ENCODE measurements around the gene ELANE. TPM values are rescaled to one million over a fixed set of nuclear protein-coding genes. Genes with fewer than 3 reads are reported as not detected.

Gene ELANE
- total RNA-seq, 2 experiments from 2014 or later: not detected

- Mint-ChIP-seq H3K36me3 (peaks cover 8% of the 10 kb centered on the region), H3K27me3 (no peaks in the 10 kb centered on the region), H3K9me3 (ENCODE audit: low read depth) (no peaks in the 10 kb centered on the region), H3K27ac (no peak overlapping the region), H3K4me3 (no peak overlapping the region), H3K4me1 (peaks cover 15% of the 10 kb centered on the region)
- CTCF ChIA-PET: no interaction called here
- no peak for ATAC-seq
- no peak for DNase-seq
Observed at GRCh38 chr19:868458-869244, 16.5 kb downstream of the ELANE start.

GRCh38 chr19:869245-870177 lies 17.4 kb downstream of the ELANE start:
- DNase-seq (no peak), ATAC-seq (no peak)
- Mint-ChIP-seq H3K4me3 (no peak overlapping the region), H3K27ac (peak overlapping the region; percentile 49), H3K4me1 (peaks cover 9% of the 10 kb centered on the region), H3K9me3 (ENCODE audit: low read depth) (no peaks in the 10 kb centered on the region), H3K36me3 (peaks cover 8% of the 10 kb centered on the region), H3K27me3 (no peaks in the 10 kb centered on the region)
- CTCF ChIA-PET: no interaction called here

DNA sequence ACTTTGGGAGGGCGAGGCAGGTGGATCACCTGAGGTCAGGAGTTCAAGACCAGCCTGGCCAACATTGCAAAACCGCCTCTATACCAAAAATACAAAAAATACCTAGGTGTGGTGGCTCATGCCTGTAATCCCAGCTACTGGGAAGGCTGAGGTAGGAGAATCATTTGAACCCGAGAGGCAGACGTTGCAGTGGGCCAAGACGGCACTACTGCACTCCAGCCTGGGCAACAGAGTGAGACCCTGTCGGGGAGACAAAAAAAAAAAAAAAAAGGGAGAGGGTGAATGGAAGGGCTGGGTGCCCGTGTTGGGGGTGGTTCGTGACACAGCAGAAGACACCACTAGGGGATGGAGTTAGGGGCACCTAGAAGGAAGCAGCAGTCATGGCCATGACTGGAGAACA lies 18.2 kb downstream of the ELANE start:
- DNase-seq (no peak), ATAC-seq (no peak)
- H3K4me1 Mint-ChIP-seq: peaks cover 9% of the 10 kb centered on the region
- CTCF ChIA-PET: no interaction called here
- no peaks in the 10 kb centered on the region for H3K27me3 Mint-ChIP-seq
- no peaks in the 10 kb centered on the region for H3K9me3 Mint-ChIP-seq (ENCODE audit: low read depth)
- H3K27ac Mint-ChIP-seq: no peak overlapping the region
- peaks cover 8% of the 10 kb centered on the region for H3K36me3 Mint-ChIP-seq
- no peak overlapping the region for H3K4me3 Mint-ChIP-seq

DNA sequence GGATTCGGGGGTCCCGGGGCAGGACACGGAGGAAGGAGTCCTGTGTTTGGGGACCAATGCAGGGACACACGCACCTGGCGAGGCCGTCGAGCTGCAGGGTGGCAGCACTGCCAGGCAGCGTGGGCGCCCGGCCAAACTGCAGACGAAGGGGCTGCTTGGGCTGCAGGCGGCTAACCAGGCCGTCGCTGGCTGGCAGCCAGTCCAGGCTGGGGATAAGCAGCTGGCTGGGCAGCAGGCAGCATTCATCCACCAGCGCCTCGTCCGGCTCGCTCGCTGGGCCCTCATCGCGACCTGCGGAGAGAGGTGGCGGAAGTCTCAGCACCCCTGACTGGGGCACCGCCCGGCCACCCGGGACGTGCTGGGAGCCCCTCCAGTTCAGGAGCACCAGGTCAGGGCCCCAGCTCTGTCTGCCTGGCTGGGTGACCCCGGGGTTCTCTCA lies 18.9 kb downstream of the ELANE start:
- CTCF ChIA-PET: no interaction called here
- H3K27me3 Mint-ChIP-seq: no peaks in the 10 kb centered on the region
- DNase-seq (no peak), ATAC-seq (no peak)
- peaks cover 8% of the 10 kb centered on the region for H3K36me3 Mint-ChIP-seq
- no peak overlapping the region for H3K4me3 Mint-ChIP-seq
- H3K4me1 Mint-ChIP-seq: peaks cover 9% of the 10 kb centered on the region
- H3K27ac Mint-ChIP-seq: no peak overlapping the region
- H3K9me3 Mint-ChIP-seq (ENCODE audit: low read depth): no peaks in the 10 kb centered on the region

DNA sequence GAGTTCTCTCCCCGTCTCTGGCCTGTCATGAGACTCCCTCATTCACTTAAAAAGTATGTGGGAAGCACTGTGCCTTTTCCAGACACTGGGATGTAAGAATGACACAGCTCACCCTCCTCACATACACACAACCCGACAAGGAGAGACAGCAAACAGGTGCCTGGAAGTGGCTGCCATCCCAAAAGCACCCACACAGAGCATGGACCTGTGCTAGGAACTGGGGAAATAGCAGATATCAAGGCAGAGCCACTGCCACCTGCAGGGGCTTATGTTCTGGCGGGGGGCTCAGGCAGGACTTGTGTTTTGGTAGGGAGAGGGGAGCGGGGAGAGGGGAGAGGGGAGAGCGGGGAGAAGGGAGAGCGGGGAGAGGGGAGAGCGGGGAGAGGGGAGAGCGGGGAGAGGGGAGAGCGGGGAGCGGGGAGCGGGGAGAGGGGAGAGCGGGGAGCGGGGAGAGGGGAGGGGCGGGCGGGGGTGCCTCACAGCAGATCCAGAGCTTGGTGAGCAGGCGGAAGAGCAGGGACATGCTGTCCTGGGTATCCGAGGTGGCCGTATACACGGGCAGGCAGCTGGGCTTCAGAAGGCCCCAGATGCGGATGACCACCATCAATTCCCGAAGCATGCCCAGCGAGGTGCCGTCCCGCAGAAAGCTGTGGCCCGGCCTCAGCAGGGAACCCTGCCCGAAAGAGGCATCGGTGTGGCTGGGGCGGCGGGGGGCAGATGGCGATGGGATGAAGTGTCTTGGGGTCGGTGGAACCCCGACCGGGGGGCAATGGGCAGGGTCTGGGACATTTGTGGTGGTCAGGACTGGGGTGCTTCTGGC lies 19.6 kb downstream of the ELANE start:
- no peaks in the 10 kb centered on the region for H3K27me3 Mint-ChIP-seq
- peaks cover 9% of the 10 kb centered on the region for H3K4me1 Mint-ChIP-seq
- CTCF ChIA-PET: interaction anchor here (1.0 to 1.8 kb wide), 2 partner anchors 8 to 112 kb away, joined by 3 to 8 read pairs; partner anchors contain the start of gene WDR18
- peaks cover 8% of the 10 kb centered on the region for H3K36me3 Mint-ChIP-seq
- ATAC-seq (no peak), DNase-seq (no peak)
- H3K9me3 Mint-ChIP-seq (ENCODE audit: low read depth): no peaks in the 10 kb centered on the region
- H3K27ac Mint-ChIP-seq: peak overlapping the region; percentile 88
- peak overlapping the region; percentile 74 for H3K4me3 Mint-ChIP-seq

- peaks cover 8% of the 10 kb centered on the region for H3K36me3 Mint-ChIP-seq
- ATAC-seq: peak; percentile 91
- CTCF ChIA-PET: interaction anchor here (1.0 to 1.8 kb wide), 2 partner anchors 9 to 112 kb away, joined by 3 to 8 read pairs; partner anchors contain the start of gene WDR18
- H3K27me3 Mint-ChIP-seq: no peaks in the 10 kb centered on the region
- H3K4me1 Mint-ChIP-seq: peaks cover 9% of the 10 kb centered on the region
- no peaks in the 10 kb centered on the region for H3K9me3 Mint-ChIP-seq (ENCODE audit: low read depth)
- H3K4me3 Mint-ChIP-seq: peak overlapping the region; percentile 74
- DNase-seq: peak; percentile 94
- peak overlapping the region; percentile 88 for H3K27ac Mint-ChIP-seq
Observed at GRCh38 chr19:872266-872951, 20.3 kb downstream of the ELANE start.

DNA sequence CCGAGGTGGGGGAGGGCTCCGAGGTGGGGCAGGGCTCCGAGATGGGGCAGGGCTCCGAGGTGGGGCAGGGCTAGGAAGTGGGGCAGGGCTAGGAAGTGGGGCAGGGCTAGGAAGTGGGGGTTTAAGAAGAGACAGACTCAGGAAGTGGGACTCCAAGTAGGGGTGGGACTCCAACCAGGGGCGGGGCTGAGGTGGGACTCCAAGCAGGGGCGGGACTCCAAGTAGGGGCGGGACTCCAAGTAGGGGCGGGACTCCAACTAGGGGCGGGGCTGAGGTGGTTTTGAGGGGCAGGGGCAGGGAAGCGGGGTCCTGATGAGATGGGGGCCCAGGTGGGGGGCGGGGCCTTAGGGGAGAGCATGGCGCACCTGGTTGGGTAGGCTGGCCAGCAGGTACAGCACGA lies 21.0 kb downstream of the ELANE start:
- Mint-ChIP-seq H3K4me3 (no peak overlapping the region), H3K27ac (peak overlapping the region; percentile 74), H3K9me3 (ENCODE audit: low read depth) (no peaks in the 10 kb centered on the region), H3K36me3 (peaks cover 5% of the 10 kb centered on the region), H3K27me3 (no peaks in the 10 kb centered on the region), H3K4me1 (peaks cover 9% of the 10 kb centered on the region)
- CTCF ChIA-PET: interaction anchor here (0.6 to 1.8 kb wide), 2 partner anchors 10 to 185 kb away, joined by 3 to 8 read pairs; no protein-coding TSS in a partner anchor
- ATAC-seq (peak; percentile 82), DNase-seq (peak; percentile 91)

DNA sequence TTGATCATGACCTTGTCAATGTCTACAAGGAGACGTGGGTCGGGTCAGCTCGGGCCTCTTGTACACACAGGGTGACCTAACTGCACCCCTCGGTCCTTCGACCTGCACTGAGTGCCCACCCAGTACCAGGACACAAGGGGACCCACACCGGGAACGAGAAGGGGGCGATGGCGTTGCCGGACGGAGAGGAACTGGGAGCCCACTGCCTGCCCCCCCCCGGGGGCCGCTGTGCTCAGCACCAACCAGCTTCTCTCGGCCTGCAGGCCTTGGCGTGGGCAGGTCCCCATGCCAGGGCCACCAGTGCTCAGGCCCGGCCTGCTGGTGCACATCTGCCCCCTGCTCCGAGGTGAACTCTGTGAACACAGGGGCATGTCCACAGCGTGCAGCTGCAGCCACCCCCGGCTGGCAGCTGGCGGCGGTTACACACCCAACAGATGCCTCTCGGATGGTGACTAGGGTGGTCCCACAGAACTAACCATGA lies 21.5 kb downstream of the ELANE start:
- DNase-seq (no peak), ATAC-seq (no peak)
- Mint-ChIP-seq H3K4me1 (peaks cover 9% of the 10 kb centered on the region), H3K9me3 (ENCODE audit: low read depth) (no peaks in the 10 kb centered on the region), H3K4me3 (no peak overlapping the region), H3K27me3 (no peaks in the 10 kb centered on the region), H3K36me3 (peaks cover 3% of the 10 kb centered on the region), H3K27ac (no peak overlapping the region)
- CTCF ChIA-PET: interaction anchor here (0.6 kb wide), 1 partner anchor 185 kb away, joined by 3 read pairs; no protein-coding TSS in a partner anchor

- H3K4me1 Mint-ChIP-seq: peaks cover 9% of the 10 kb centered on the region
- no peaks in the 10 kb centered on the region for H3K9me3 Mint-ChIP-seq (ENCODE audit: low read depth)
- H3K27ac Mint-ChIP-seq: peak overlapping the region; percentile 48
- no peak for DNase-seq
- no peak overlapping the region for H3K4me3 Mint-ChIP-seq
- no peak for ATAC-seq
- H3K27me3 Mint-ChIP-seq: no peaks in the 10 kb centered on the region
- CTCF ChIA-PET: interaction anchor here (0.9 kb wide), 1 partner anchor 18 kb away, joined by 4 read pairs; the partner anchor contains the start of genes MED16 and RNU6-9
- peaks cover 1% of the 10 kb centered on the region for H3K36me3 Mint-ChIP-seq
Observed at GRCh38 chr19:875265-875879, 23.3 kb downstream of the ELANE start.

- no peaks in the 10 kb centered on the region for H3K27me3 Mint-ChIP-seq
- CTCF ChIA-PET: interaction anchor here (0.9 kb wide), 1 partner anchor 17 kb away, joined by 4 read pairs; the partner anchor contains the start of genes MED16 and RNU6-9
- no peak overlapping the region for H3K27ac Mint-ChIP-seq
- ATAC-seq: no peak
- H3K9me3 Mint-ChIP-seq (ENCODE audit: low read depth): no peaks in the 10 kb centered on the region
- H3K36me3 Mint-ChIP-seq: peaks cover 1% of the 10 kb centered on the region
- H3K4me1 Mint-ChIP-seq: peaks cover 9% of the 10 kb centered on the region
- DNase-seq: no peak
- no peak overlapping the region for H3K4me3 Mint-ChIP-seq
Observed at GRCh38 chr19:876089-876488, 24.0 kb downstream of the ELANE start.

DNA sequence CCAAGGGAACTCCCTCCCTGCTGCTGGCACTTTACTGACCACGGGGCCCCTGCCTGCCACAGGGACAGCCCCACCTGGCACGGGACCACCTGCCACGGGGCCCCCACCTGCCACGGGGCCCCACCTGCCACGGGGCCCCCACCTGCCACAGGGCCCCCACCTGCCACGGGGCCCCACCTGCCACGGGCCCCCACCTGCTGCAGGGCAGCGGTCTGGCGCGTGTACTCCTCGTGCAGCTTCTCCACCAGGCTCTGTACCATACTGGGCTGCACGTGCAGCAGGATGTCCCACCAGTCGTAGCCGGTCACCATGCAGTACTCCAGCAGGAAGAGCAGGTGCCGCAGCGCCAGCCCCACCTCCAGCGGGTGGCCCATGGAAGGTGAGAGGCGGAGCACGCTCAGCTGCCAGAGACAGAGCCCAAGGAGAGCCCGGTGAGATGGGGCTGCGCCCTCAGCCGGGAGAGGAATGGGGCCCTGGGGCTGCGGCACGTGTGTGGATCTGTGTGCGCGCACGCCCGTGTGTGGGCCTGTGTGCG lies 24.7 kb downstream of the ELANE start:
- CTCF ChIA-PET: interaction anchor here (1.0 kb wide), 1 partner anchor 107 kb away, joined by 3 read pairs; the partner anchor contains the start of gene WDR18
- no peak for DNase-seq
- peaks cover 7% of the 10 kb centered on the region for H3K4me1 Mint-ChIP-seq
- H3K4me3 Mint-ChIP-seq: no peak overlapping the region
- H3K27ac Mint-ChIP-seq: no peak overlapping the region
- no peak for ATAC-seq
- no peaks in the 10 kb centered on the region for H3K27me3 Mint-ChIP-seq
- peaks cover 3% of the 10 kb centered on the region for H3K36me3 Mint-ChIP-seq
- H3K9me3 Mint-ChIP-seq (ENCODE audit: low read depth): no peaks in the 10 kb centered on the region
